Nephron (organoid): Measurements from ENCODE around the gene NOL7.

Experiments
- H3K27ac Mint-ChIP-seq, 3 experiments: 2 replicates each; pipeline ENCODE4 v1.8.0; 2020; ENCODE audit warnings: mixed read lengths in 3 of 3, mild to moderate bottlenecking in 2 of 3, moderate library complexity in 1 of 3
- H3K27me3 Mint-ChIP-seq: 2 replicates; pipeline ENCODE4 v1.8.0; 2021; ENCODE audit warnings: low read depth, mild to moderate bottlenecking, moderate library complexity, mixed read lengths
- H3K36me3 Mint-ChIP-seq: 2 replicates; pipeline ENCODE4 v1.8.0; 2020; ENCODE audit warnings: low read depth, mixed read lengths
- H3K4me1 Mint-ChIP-seq: 2 replicates; pipeline ENCODE4 v1.8.0; 2020; ENCODE audit warnings: mixed read lengths
- H3K4me3 Mint-ChIP-seq, 3 experiments: 2 replicates each; pipeline ENCODE4 v1.8.0; 2020; ENCODE audit warnings: mild to moderate bottlenecking in 3 of 3, mixed read lengths in 3 of 3, moderate library complexity in 2 of 3
- H3K9me3 Mint-ChIP-seq: 2 replicates; pipeline ENCODE4 v1.8.0; 2020; ENCODE audit warnings: mixed read lengths
- TF ChIP-seq, protein P1 (sequence below), 3 experiments: fragments of 200-600 bp; sonication (generic); IDR thresholded peaks; one replicate each; pipeline ENCODE4 v1.5.0; 2021; ENCODE audit warnings: antibody characterized with exemption in 3 of 3; ENCODE audit not compliant: unreplicated experiment in 3 of 3

Gene NOL7

DNA sequence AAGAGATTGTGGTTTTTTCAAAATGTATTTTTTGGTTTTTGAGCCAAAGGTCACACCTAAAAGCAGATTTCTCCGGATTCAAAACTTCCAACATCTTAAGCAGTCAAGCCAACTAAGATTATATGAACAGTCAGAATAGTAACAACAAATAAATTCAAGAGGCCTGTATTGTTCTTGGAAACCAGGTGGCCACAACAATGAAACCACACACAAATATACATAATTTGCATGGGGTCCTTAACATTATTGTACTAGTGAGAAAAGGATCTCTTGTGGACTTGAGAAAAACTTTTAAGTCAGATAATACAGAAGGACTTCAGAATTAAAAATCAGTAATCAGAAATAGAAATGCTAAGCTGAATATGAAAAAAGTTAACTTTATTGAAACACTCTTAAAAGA, 40.6 kb downstream of the NOL7 start:
- Mint-ChIP-seq H3K27me3 (no peaks in the 10 kb centered on the region), H3K4me3 (no peak overlapping the region), H3K27ac (no peak overlapping the region), H3K36me3 (peaks cover 16% of the 10 kb centered on the region), H3K9me3 (no peaks in the 10 kb centered on the region), H3K4me1 (peaks cover 23% of the 10 kb centered on the region)
- TF ChIP-seq, protein P1, sequence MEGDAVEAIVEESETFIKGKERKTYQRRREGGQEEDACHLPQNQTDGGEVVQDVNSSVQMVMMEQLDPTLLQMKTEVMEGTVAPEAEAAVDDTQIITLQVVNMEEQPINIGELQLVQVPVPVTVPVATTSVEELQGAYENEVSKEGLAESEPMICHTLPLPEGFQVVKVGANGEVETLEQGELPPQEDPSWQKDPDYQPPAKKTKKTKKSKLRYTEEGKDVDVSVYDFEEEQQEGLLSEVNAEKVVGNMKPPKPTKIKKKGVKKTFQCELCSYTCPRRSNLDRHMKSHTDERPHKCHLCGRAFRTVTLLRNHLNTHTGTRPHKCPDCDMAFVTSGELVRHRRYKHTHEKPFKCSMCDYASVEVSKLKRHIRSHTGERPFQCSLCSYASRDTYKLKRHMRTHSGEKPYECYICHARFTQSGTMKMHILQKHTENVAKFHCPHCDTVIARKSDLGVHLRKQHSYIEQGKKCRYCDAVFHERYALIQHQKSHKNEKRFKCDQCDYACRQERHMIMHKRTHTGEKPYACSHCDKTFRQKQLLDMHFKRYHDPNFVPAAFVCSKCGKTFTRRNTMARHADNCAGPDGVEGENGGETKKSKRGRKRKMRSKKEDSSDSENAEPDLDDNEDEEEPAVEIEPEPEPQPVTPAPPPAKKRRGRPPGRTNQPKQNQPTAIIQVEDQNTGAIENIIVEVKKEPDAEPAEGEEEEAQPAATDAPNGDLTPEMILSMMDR (IDR thresholded peaks at IDR 0.05; ENCODE audit: unreplicated experiment in 3 of 3), result no peak

DNA sequence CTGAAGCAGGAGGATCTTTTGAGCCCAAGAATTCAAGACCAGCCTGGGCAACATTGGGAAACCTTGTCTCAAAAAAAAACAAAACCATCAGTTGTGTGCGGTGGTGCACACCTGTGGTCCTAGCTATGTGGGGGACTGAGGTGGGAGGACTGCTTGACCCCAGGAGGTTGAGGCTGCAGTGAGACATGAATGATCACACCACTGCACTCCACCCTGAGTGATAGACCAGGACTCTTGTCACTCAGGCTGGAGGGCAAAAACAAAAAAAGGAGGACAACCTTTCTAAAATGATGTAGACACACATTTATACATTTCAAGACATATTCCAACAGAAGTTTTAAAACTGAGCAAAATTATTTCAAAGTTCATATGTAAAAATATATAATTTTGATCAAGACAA, 45.1 kb downstream of the NOL7 start:
- no peak overlapping the region for H3K4me3 Mint-ChIP-seq

DNA sequence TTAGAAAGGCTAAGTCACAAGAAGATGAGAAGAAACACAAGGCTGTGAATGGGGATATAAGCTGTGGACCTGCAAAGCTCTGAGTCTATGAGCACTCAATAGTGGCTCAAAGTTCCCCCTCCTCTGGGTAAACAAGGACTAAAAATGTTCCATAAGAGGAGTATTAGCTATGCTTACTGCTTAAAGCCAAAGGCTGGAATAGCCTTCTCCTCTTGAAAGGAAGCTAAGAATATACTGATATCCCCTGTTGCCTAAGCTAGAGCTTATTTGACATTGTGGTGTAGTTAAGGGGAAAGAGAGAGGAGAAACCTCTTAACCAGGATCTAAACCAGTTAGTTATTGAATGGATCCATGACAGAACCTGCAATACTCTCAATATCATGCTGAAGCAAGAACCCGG, 45.8 kb downstream of the NOL7 start:
- Mint-ChIP-seq H3K36me3 (peaks cover 5% of the 10 kb centered on the region), H3K27ac (no peak overlapping the region), H3K4me3 (no peak overlapping the region), H3K9me3 (peaks cover 3% of the 10 kb centered on the region), H3K27me3 (no peaks in the 10 kb centered on the region), H3K4me1 (peaks cover 26% of the 10 kb centered on the region)
- TF ChIP-seq, protein P1 (IDR thresholded peaks at IDR 0.05; ENCODE audit: unreplicated experiment in 3 of 3), result no peak

More for the DNA sequence above, 45.1 kb downstream of the NOL7 start:
- Mint-ChIP-seq H3K27me3 (no peaks in the 10 kb centered on the region), H3K4me1 (peaks cover 27% of the 10 kb centered on the region), H3K27ac (no peak overlapping the region), H3K36me3 (peaks cover 5% of the 10 kb centered on the region), H3K9me3 (peaks cover 3% of the 10 kb centered on the region)
- TF ChIP-seq, protein P1 (IDR thresholded peaks at IDR 0.05; ENCODE audit: unreplicated experiment in 3 of 3), result no peak

DNA sequence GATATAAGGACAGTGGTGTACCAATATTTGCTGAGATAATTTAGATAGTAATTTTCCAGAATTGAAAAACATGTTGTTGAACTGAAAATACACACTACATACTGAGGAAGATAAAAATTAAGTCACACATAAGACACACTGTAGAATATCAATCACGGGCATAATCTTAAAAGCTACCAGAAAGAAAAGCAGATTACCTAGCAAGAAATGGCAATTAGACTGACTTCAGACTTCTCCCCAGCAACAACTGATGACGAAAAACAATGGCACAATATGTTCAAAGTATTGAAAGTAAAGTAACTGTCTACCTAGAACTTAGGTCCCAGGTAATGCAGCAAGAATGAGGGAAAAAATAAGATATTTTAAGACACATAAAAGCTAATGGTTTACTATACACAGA, 46.5 kb downstream of the NOL7 start:
- H3K27ac Mint-ChIP-seq, result no peak overlapping the region
- no peak overlapping the region for H3K4me3 Mint-ChIP-seq
- peaks cover 2% of the 10 kb centered on the region for H3K36me3 Mint-ChIP-seq
- H3K9me3 Mint-ChIP-seq, result peaks cover 3% of the 10 kb centered on the region
- peaks cover 24% of the 10 kb centered on the region for H3K4me1 Mint-ChIP-seq
- H3K27me3 Mint-ChIP-seq, result no peaks in the 10 kb centered on the region
- TF ChIP-seq, protein P1 (IDR thresholded peaks at IDR 0.05; ENCODE audit: unreplicated experiment in 3 of 3), result no peak

DNA sequence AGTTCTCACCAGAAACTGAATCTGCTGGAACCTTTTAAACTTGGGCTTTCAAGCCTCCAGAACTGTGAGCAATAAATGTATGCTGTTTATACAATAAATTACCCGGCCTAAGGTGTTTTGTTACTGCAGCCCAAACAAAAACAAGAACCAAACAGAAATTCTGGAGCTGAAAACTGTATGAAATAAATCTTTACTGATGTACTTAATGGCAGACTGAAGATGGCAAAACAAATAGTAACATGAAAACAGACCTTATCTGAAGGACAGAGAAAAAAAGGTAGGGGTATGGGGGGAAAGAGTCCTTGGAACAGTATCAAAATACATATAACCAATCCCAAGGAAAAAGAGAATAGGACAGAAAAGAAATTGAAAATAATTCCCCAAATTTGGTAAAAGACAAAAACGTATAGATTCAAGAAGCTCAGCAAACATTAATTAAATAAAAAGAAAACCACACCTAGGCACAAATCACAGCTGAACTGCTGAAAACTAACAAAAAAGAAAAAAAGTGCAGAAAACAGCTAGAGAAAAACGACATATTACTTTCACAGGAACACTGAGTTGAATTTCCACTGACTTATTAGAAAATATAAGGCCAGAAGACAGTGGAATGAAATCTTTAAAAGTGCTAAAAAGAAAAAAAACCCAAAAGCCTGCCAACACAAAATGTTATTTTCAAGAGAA, 47.7 kb downstream of the NOL7 start:
- H3K27me3 Mint-ChIP-seq, result no peaks in the 10 kb centered on the region
- peaks cover 5% of the 10 kb centered on the region for H3K36me3 Mint-ChIP-seq
- H3K4me3 Mint-ChIP-seq, result no peak overlapping the region
- TF ChIP-seq, protein P1 (IDR thresholded peaks at IDR 0.05; ENCODE audit: unreplicated experiment in 3 of 3), result no peak
- peaks cover 4% of the 10 kb centered on the region for H3K9me3 Mint-ChIP-seq
- peaks cover 21% of the 10 kb centered on the region for H3K4me1 Mint-ChIP-seq
- no peak overlapping the region for H3K27ac Mint-ChIP-seq

DNA sequence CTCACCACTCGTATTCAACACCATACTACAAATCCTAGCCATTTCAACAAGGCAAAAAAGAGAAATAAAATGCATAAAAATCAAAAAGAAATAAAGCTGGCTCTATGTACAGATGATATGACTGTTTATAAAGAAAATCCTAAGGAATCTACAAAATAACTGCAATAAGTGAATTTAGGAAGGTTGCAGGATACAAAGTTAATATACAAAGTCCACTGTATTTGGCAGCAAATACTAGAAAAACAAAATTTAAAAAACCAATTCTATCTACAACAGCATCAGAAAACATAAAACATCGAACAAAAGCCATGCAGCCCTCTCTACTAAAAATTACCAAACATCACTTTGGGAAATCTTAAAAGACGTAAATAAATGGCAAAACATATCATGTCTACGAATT, 48.9 kb downstream of the NOL7 start:
- H3K9me3 Mint-ChIP-seq, result peaks cover 11% of the 10 kb centered on the region
- H3K36me3 Mint-ChIP-seq, result peaks cover 15% of the 10 kb centered on the region
- H3K27ac Mint-ChIP-seq, result no peak overlapping the region
- no peaks in the 10 kb centered on the region for H3K27me3 Mint-ChIP-seq
- TF ChIP-seq, protein P1 (IDR thresholded peaks at IDR 0.05; ENCODE audit: unreplicated experiment in 3 of 3), result no peak
- H3K4me3 Mint-ChIP-seq, result no peak overlapping the region
- H3K4me1 Mint-ChIP-seq, result peaks cover 19% of the 10 kb centered on the region
